Measurements from ENCODE around the gene WDR83.

Gene WDR83

GRCh38 chr19:12681074-12681987, 14.7 kb downstream of the WDR83 start, which contains the start of gene DHPS:
Gene DHPS (minus strand): TSS chr19:12681880. CDS start chr19:12681766, 114 bp downstream.
- Histone ChIP-seq H3K4me1 (ENCODE audit: control insufficient read depth in 2 of 2, insufficient read depth in 2 of 2, low read length in 2 of 2) (peaks cover 2 to 4% of the 10 kb centered on the region in 2 donors), H3K9ac (ENCODE audit: low read depth in 1 of 2, low read length in 2 of 2) (peak within 1 kb of the TSS; percentile 89 to 98), H3K27me3 (ENCODE audit: control insufficient read depth in 2 of 2, insufficient read depth in 2 of 2, low read length in 2 of 2) (no peaks in the 10 kb centered on the region), H3K9me3 (ENCODE audit: control insufficient read depth in 2 of 2, low read length in 2 of 2) (no peaks in the 10 kb centered on the region), H3K27ac (ENCODE audit: low read depth in 2 of 2, low read length in 2 of 2) (peak within 1 kb of the TSS; percentile 91 to 98), H3K36me3 (ENCODE audit: control insufficient read depth in 2 of 2, insufficient read depth in 2 of 2, low read length in 2 of 2) (peaks cover 26 to 30% of the 10 kb centered on the region in 2 donors), H3K4me3 (ENCODE audit: low read length in 2 of 2) (peak within 1 kb of the TSS; percentile 87 to 94)

DNA sequence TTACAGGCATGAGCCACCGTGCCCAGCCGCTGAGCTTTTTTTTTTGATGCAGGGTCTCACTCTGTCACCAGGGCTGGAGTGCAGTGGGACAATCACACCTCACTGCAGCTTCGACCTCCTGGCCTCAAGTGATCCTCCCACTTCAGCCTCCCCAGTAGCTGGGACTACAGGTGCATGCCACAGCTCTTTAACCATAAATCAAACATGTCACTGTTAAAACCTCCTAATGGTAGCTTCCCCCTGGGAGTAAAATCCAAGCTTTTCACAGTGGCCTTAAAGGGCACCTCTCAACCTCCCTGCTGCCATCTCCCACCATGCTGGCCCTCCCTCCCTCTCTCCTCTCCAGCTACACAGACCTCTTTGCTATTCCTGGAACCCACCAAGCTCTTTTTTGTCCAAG, 19.2 kb downstream of the WDR83 start:
- Histone ChIP-seq H3K27me3 (ENCODE audit: control insufficient read depth in 2 of 2, insufficient read depth in 2 of 2, low read length in 2 of 2) (no peaks in the 10 kb centered on the region), H3K4me3 (ENCODE audit: low read length in 2 of 2) (no peak overlapping the region), H3K36me3 (ENCODE audit: control insufficient read depth in 2 of 2, insufficient read depth in 2 of 2, low read length in 2 of 2) (no peaks in the 10 kb centered on the region), H3K27ac (ENCODE audit: low read depth in 2 of 2, low read length in 2 of 2) (no peak overlapping the region), H3K9me3 (ENCODE audit: control insufficient read depth in 2 of 2, low read length in 2 of 2) (no peaks in the 10 kb centered on the region), H3K4me1 (ENCODE audit: control insufficient read depth in 2 of 2, insufficient read depth in 2 of 2, low read length in 2 of 2) (peaks cover 0 to 2% of the 10 kb centered on the region in 2 donors), H3K9ac (ENCODE audit: low read depth in 1 of 2, low read length in 2 of 2) (no peak overlapping the region)

GRCh38 chr19:12687496-12688196, 21.0 kb downstream of the WDR83 start, which contains the start of gene GNG14:
Gene GNG14 (plus strand): TSS chr19:12687998. CDS start chr19:12688049, 51 bp downstream.
- Histone ChIP-seq H3K36me3 (ENCODE audit: control insufficient read depth in 2 of 2, insufficient read depth in 2 of 2, low read length in 2 of 2) (no peaks in the 10 kb centered on the region), H3K27me3 (ENCODE audit: control insufficient read depth in 2 of 2, insufficient read depth in 2 of 2, low read length in 2 of 2) (no peaks in the 10 kb centered on the region), H3K9me3 (ENCODE audit: control insufficient read depth in 2 of 2, low read length in 2 of 2) (no peaks in the 10 kb centered on the region), H3K4me3 (ENCODE audit: low read length in 2 of 2) (no peak within 1 kb of the TSS), H3K4me1 (ENCODE audit: control insufficient read depth in 2 of 2, insufficient read depth in 2 of 2, low read length in 2 of 2) (no peaks in the 10 kb centered on the region), H3K9ac (ENCODE audit: low read depth in 1 of 2, low read length in 2 of 2) (no peak within 1 kb of the TSS), H3K27ac (ENCODE audit: low read depth in 2 of 2, low read length in 2 of 2) (no peak within 1 kb of the TSS)

- Histone ChIP-seq H3K9me3 (ENCODE audit: control insufficient read depth in 2 of 2, low read length in 2 of 2) (no peaks in the 10 kb centered on the region), H3K9ac (ENCODE audit: low read depth in 1 of 2, low read length in 2 of 2) (no peak overlapping the region), H3K36me3 (ENCODE audit: control insufficient read depth in 2 of 2, insufficient read depth in 2 of 2, low read length in 2 of 2) (no peaks in the 10 kb centered on the region), H3K4me3 (ENCODE audit: low read length in 2 of 2) (no peak overlapping the region), H3K27ac (ENCODE audit: low read depth in 2 of 2, low read length in 2 of 2) (no peak overlapping the region), H3K4me1 (ENCODE audit: control insufficient read depth in 2 of 2, insufficient read depth in 2 of 2, low read length in 2 of 2) (no peaks in the 10 kb centered on the region), H3K27me3 (ENCODE audit: control insufficient read depth in 2 of 2, insufficient read depth in 2 of 2, low read length in 2 of 2) (no peaks in the 10 kb centered on the region)
Observed at GRCh38 chr19:12689012-12689411, 22.4 kb downstream of the WDR83 start.

DNA sequence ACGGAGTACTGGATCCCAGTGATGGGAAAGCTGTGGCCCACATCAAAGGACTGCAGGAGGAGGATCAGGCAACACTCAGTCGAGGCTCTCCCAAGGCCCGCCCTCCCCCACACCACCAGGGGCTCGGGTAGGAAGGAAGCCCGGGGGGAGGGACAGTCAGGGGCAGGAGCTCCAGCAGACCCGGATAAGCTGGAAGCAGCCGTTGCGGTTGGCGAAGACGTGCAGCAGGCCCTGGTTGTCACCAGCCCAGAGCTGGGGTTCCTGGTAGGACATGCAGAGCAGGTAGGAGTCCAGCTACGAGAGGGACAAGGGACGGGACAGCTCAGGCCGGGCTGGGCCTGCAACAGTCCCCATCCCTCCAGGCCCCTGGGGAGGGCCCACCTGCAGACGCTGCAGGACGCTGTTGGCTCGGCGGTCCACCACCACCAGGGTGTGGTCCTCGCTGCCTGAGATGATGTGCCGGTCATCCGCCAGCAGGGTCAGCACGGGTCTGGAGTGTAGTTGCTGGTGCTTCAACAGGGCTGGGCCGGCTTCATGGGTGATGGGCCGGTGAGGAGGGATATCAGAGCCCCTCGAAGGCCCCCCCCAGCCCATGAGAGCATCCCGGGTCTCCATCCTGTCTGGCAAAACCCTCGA, 23.1 kb downstream of the WDR83 start:
- Histone ChIP-seq H3K27me3 (ENCODE audit: control insufficient read depth in 2 of 2, insufficient read depth in 2 of 2, low read length in 2 of 2) (no peaks in the 10 kb centered on the region), H3K4me1 (ENCODE audit: control insufficient read depth in 2 of 2, insufficient read depth in 2 of 2, low read length in 2 of 2) (no peaks in the 10 kb centered on the region), H3K36me3 (ENCODE audit: control insufficient read depth in 2 of 2, insufficient read depth in 2 of 2, low read length in 2 of 2) (no peaks in the 10 kb centered on the region), H3K27ac (ENCODE audit: low read depth in 2 of 2, low read length in 2 of 2) (no peak overlapping the region), H3K4me3 (ENCODE audit: low read length in 2 of 2) (no peak overlapping the region), H3K9ac (ENCODE audit: low read depth in 1 of 2, low read length in 2 of 2) (no peak overlapping the region), H3K9me3 (ENCODE audit: control insufficient read depth in 2 of 2, low read length in 2 of 2) (no peaks in the 10 kb centered on the region)

GRCh38 chr19:12692960-12693359, 26.4 kb downstream of the WDR83 start:
- Histone ChIP-seq H3K4me1 (ENCODE audit: control insufficient read depth in 2 of 2, insufficient read depth in 2 of 2, low read length in 2 of 2) (peaks cover 10 to 13% of the 10 kb centered on the region in 2 donors), H3K9ac (ENCODE audit: low read depth in 1 of 2, low read length in 2 of 2) (no peak overlapping the region), H3K36me3 (ENCODE audit: control insufficient read depth in 2 of 2, insufficient read depth in 2 of 2, low read length in 2 of 2) (peaks cover 0 to under 1% of the 10 kb centered on the region in 2 donors), H3K4me3 (ENCODE audit: low read length in 2 of 2) (no peak overlapping the region), H3K9me3 (ENCODE audit: control insufficient read depth in 2 of 2, low read length in 2 of 2) (no peaks in the 10 kb centered on the region), H3K27ac (ENCODE audit: low read depth in 2 of 2, low read length in 2 of 2) (no peak overlapping the region), H3K27me3 (ENCODE audit: control insufficient read depth in 2 of 2, insufficient read depth in 2 of 2, low read length in 2 of 2) (no peaks in the 10 kb centered on the region)

- Histone ChIP-seq H3K36me3 (ENCODE audit: control insufficient read depth in 2 of 2, insufficient read depth in 2 of 2, low read length in 2 of 2) (peaks cover 0 to 6% of the 10 kb centered on the region in 2 donors), H3K9ac (ENCODE audit: low read depth in 1 of 2, low read length in 2 of 2) (no peak overlapping the region), H3K9me3 (ENCODE audit: control insufficient read depth in 2 of 2, low read length in 2 of 2) (no peaks in the 10 kb centered on the region), H3K4me3 (ENCODE audit: low read length in 2 of 2) (no peak overlapping the region), H3K27me3 (ENCODE audit: control insufficient read depth in 2 of 2, insufficient read depth in 2 of 2, low read length in 2 of 2) (no peaks in the 10 kb centered on the region), H3K4me1 (ENCODE audit: control insufficient read depth in 2 of 2, insufficient read depth in 2 of 2, low read length in 2 of 2) (peaks cover 10 to 13% of the 10 kb centered on the region in 2 donors), H3K27ac (ENCODE audit: low read depth in 2 of 2, low read length in 2 of 2) (no peak overlapping the region)
Observed at GRCh38 chr19:12694641-12695040, 28.0 kb downstream of the WDR83 start.

DNA sequence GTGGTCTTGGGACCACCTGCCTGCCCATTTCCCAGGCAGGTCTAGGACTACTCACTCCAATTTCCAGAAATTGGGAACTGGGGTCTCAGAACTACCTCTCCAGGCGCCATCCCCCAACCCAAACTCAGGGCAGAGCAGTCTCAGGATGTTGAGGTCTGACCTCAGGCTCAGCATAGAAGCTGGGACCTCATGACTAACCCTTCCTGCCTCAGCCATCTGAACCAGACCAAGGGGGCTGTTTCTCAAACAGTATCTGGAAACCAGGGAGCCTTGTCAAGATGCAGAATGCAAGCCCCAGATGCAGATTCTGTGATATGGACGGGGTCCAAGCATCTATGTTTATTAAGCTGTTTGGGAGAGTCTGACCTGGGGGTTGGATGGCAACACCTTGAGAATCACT, 28.5 kb downstream of the WDR83 start:
- Histone ChIP-seq H3K27ac (ENCODE audit: low read depth in 2 of 2, low read length in 2 of 2) (no peak overlapping the region), H3K4me1 (ENCODE audit: control insufficient read depth in 2 of 2, insufficient read depth in 2 of 2, low read length in 2 of 2) (peaks cover 10 to 13% of the 10 kb centered on the region in 2 donors), H3K36me3 (ENCODE audit: control insufficient read depth in 2 of 2, insufficient read depth in 2 of 2, low read length in 2 of 2) (peaks cover 0 to 7% of the 10 kb centered on the region in 2 donors), H3K9ac (ENCODE audit: low read depth in 1 of 2, low read length in 2 of 2) (no peak overlapping the region), H3K4me3 (ENCODE audit: low read length in 2 of 2) (peak overlapping the region in 1 of 2 donors; percentile 82), H3K27me3 (ENCODE audit: control insufficient read depth in 2 of 2, insufficient read depth in 2 of 2, low read length in 2 of 2) (no peaks in the 10 kb centered on the region), H3K9me3 (ENCODE audit: control insufficient read depth in 2 of 2, low read length in 2 of 2) (no peaks in the 10 kb centered on the region)

- Histone ChIP-seq H3K27me3 (ENCODE audit: control insufficient read depth in 2 of 2, insufficient read depth in 2 of 2, low read length in 2 of 2) (no peaks in the 10 kb centered on the region), H3K4me1 (ENCODE audit: control insufficient read depth in 2 of 2, insufficient read depth in 2 of 2, low read length in 2 of 2) (peaks cover 10 to 13% of the 10 kb centered on the region in 2 donors), H3K27ac (ENCODE audit: low read depth in 2 of 2, low read length in 2 of 2) (no peak overlapping the region), H3K9ac (ENCODE audit: low read depth in 1 of 2, low read length in 2 of 2) (peak overlapping the region in 1 of 2 donors; percentile 38), H3K36me3 (ENCODE audit: control insufficient read depth in 2 of 2, insufficient read depth in 2 of 2, low read length in 2 of 2) (peaks cover 0 to 9% of the 10 kb centered on the region in 2 donors), H3K4me3 (ENCODE audit: low read length in 2 of 2) (peak overlapping the region; percentile 82 to 95), H3K9me3 (ENCODE audit: control insufficient read depth in 2 of 2, low read length in 2 of 2) (no peaks in the 10 kb centered on the region)
Observed at GRCh38 chr19:12695514-12695913, 28.9 kb downstream of the WDR83 start.

Measured in mucosa of rectum (tissue), 2 donors.